GM19438 (cell line): Measurements from ENCODE around the gene C10orf90.

Experiments used
- ATAC-seq: cut with Tn5 transposase; IDR thresholded peaks from one replicate; pipeline ENCODE4 v1.9.1; 2021; ENCODE audit warnings: low read depth; ENCODE audit not compliant: unreplicated experiment

Gene C10orf90

DNA sequence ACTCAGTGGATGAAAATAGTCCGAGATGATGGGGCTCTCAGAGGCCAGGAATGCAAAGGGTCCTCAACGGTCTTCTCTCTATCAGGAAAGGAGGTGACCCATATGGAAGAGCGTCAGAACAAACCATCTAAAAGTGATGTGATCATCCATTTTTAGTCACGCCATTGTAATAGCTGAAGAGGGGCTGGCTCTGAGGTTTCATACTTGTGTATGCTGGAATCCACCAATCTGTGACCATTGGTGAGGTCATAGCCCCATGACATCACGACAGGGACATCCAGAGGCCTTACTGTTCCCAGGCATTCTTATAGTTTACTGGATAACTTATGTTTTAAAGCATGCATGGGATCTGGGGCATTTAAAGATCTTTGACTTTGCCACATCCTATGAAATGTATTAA lies 83.6 kb downstream of the C10orf90 start:
- ATAC-seq, result no peak

DNA sequence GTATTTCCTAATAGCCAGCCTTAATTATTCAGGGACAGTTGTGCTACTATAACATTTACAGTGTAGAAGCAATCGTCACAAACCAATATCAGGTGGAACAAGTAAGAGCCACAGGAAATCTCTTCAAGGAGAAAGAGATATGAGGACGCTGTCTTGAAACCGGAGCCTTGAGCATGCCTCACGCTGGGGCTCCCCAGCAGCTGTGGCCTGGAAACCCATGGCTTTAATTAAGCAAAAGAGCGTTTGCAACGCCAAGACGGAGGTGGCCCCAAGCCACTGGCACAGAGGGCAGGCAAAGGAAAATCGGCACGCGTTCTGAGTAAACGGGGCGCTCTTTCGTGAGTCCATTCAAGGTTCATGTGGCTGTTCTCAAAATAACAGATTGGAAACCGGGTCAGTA lies 84.4 kb downstream of the C10orf90 start:
- ATAC-seq, result no peak

- ATAC-seq, result no peak
These were observed 85.1 kb downstream of the C10orf90 start for GRCh38 chr10:126585249-126586017.

DNA sequence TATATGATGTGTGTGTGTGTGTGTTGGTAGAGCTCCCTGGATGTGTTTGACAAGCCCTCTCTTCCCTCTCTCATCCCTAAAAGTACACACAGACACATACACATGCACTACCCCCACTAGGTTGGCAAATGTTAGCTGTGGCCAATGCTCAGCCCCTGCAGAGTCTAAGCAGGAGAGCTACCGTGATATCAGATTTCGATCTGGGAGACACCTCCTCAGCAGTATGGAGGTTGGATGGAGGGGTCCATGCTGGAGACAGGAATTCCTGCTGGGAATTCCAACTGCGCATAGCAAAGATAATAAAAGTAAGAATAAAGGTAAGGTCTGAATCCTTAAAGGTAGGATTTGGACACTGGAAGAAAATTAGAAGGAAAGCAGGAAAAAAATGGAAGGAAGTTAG lies 85.7 kb downstream of the C10orf90 start:
- ATAC-seq, result no peak

DNA sequence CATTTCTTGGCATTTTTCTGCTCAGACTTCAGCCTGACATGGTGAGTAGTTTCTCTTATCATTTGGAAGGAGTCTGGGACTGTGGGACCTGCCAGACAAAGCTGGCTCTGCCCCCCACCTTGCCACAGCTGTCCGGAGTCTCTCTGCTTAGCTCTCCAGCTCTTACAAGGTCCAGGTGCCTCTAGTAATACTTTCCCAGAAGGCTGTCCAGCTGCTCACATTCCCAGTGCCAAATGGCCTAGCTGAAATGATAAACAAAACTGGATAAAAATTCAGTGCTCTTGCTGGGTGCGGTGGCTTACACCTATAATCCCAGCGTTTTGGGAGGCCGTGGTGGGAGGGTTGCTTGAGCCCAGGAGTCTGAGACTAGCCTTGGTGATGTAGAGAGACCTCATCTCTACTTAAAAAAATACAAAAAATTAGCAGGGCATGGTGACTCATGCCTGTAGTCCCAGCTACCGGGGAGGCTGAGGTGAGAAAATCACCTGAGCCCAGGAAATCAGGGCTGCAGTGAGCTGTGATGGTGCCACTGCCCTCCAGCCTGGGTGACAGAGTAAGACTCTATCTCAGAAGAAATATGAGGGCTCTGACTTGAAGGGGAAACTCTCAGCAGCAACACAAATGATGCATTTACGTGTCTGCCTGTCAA lies 86.8 kb downstream of the C10orf90 start:
- no peak for ATAC-seq

DNA sequence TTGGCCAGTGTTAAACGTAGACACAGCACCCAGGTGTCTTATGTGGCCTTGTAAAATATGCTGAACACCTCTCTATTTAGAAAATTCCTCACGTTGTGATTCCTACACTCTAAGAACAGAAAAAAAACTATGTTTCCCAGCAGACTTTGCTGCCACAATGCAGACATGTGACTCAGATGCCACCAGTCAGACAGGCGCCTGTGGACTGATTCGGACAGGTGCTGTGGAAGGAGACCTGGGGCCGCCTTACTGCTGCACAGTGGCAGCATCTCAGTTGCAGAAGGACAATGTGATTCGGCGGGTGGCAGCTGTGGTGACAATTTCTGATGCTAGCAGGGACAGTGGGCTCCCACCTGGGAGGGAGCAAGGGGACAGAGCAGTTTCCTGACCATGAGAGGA lies 88.8 kb downstream of the C10orf90 start:
- ATAC-seq, result no peak

DNA sequence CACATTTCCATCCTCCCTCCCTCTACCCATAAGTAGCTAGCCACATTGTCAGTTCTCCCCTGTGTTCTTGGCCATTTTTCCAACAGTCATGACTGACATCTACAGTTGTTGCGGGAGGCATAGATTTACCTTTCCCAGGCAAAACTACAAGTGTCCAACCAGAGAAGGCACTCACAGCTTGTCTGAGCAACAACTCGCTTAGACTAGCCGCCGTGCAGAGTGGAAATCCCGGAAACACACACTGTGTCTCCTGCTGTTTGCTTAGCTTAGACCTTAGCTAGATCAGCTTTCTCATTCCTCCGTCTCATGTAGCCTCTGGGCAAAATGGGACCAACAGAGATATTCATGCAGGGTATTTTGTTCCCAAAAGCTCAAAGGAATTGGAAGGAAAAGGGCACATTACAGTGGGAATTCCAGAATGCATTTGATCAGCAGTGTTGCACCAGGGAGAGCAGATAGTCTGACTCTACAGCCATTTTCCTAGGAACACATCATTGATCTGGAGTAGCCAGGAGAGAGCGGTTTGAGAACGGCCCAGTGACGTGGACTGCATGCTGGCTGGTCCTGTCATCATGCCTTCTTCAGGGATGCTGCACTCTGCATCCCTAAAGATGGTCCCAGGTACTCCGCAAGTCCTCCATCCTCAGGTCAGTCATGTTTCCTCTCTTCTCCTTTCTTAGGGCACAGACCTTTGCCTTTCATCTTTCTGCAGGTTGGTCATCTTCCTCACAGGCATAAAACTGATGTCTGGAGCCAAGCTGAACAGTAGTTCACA lies 89.4 kb downstream of the C10orf90 start:
- no peak for ATAC-seq

DNA sequence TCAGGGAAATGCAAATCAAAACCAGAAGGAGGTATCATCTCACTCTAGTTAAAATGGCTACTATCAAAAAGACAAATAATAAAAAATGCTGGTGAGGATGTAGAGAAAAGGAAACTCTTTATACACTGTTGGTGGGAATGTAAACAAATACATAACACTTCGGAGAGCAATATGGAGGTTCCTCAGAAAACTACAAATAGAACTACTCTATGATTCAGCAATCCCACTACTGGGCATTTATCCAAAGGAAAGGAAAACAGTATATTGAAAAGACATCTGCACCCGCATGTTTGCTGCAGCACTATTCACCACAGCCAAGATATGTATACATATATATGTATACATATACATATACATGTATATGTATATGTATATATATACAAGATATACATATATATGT lies 94.2 kb downstream of the C10orf90 start:
- ATAC-seq, result no peak

DNA sequence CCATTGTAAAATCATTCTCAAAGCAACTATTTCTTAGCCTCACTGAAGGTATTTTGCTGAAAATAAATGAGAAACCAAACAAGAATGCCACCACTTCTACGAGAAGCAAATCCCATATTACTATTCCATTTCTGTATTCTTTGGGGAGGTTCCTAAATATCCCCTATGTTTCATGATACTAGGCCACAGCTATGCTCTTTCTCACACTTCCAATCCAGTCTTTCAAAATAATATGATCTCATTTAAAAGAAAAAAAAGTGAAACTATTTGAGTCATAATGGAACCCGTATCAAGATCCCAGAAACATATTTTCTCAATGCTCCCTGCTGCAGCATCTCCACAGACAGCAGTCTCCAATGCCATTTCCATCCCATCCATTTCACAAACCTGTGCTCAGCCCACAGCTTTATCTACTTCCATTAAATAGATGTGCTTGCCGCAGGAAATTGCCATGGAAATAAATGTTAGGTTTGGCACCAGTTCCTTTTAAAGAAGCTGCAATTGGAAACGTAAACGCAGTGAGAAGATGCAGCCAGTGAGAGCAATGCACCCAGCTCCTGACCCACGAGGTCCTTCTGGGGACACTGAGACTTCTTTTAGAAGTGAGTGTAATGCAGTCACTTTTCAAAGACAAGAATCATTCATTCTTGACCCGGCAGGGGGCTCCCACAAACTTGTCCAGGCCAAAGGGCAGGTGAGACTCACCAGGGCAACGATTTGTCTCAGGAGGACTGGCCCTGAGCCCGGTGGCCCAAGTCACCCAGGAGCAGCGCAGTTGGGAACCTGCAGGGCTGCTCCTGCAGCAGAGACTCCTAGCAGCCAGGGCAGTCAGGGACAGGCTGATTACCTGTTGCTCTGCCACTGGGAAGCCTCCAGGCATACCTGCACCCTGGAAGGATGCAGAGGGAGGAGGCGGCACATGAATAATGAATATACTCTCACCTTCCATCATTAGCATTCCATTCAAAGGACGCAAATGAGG lies 99.6 kb downstream of the C10orf90 start:
- no peak for ATAC-seq

DNA sequence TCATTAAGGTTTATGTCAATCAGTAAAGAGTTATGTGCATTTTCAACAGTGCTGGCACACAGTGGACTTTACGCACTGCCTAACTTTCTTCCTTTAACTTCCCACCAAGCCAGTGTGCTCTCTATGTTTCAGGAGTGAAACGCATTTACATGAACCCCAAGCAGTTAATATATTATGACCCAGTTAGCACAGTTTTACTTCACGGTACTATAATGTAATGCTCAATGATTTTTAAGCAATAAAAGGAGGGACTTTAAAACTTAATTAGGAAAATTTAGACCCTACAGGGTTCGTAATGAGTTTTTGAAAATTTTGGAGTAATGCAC lies 100.3 kb downstream of the C10orf90 start:
- ATAC-seq, result no peak

DNA sequence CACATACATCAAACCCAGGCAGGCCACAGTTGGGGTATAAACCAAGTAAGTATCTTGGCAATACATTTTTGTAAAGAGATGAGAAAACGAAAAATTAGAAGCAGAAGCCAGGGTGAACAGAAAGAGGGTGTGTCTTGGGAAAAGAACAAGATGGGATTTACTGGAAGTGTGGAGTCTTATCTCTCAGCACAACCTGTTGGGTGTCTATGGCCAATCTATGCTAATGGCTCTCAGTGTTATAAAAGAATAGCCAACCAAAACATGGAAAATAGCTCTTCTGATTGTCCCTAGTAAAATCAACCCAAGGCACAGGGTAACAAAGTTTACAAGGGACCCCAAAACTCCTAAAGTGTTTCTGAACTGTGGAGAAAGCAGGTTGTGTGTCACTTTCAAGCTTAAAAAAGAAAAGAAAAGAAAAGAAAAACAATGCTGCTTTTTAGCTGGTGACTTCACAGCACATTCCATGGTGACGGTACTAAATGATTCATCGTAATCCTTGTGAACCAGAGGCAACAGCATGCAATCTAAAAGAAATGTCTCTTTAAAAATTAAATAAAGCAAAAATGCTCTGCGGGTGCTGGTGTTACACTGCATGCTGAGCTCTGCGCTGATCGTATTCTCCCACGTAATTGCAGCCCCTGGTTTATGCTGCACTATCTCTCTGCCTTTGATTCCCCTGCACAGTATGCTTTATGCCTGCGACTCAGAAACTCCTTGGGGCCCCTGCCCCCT lies 100.8 kb downstream of the C10orf90 start:
- no peak for ATAC-seq

GRCh38 chr10:126568809-126569385 lies 101.6 kb downstream of the C10orf90 start:
- ATAC-seq, result no peak

GRCh38 chr10:126565871-126566270 lies 104.6 kb downstream of the C10orf90 start:
- ATAC-seq, result no peak

DNA sequence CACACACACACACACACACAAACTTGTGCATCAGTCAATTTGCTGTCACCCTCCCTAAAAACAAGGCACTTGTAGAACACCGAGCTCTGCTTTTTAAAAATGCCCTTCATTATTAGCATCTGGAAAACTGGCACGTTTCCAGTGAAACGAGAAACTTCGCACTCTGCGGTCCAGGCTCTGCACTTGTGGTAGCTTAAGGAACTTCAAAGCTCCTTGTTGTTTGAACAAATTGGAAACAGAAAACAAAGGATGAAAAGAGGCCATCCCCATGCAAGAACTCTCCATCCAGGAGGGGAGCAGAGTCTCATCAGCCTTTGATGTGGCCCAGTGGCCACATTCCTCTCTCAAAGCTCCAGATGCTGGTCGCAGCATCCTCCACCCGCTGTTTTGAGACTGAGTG lies 105.1 kb downstream of the C10orf90 start:
- no peak for ATAC-seq

DNA sequence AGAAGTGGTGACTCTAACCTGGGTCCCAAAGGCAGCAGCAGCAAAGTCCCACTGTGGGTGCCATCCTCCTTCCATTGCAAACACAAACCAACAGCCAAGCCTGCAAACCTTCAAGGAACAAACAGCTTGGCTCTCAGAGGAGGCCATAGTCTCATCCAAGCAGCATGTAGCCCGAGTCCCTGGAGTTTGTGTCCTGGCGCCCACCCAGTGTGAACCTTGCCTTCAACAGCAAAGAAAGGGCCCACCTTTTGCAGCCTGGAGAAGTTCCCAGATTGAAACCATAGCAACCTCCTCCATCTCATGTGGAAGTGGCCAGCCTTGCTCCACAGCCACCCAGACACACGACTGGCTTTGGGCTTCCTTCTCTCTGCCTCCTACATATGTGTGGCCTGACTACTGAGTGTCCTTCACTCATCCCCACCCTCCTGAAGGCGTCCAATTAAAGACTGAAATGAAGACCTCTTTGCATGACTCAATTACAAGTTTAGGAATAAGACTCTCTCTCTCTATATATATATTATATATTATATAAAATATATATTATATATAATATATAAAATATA lies 106.1 kb downstream of the C10orf90 start:
- no peak for ATAC-seq

GRCh38 chr10:126563361-126563760 lies 107.1 kb downstream of the C10orf90 start:
- no peak for ATAC-seq

- ATAC-seq, result no peak
These were observed 108.4 kb downstream of the C10orf90 start for GRCh38 chr10:126561921-126562680.

DNA sequence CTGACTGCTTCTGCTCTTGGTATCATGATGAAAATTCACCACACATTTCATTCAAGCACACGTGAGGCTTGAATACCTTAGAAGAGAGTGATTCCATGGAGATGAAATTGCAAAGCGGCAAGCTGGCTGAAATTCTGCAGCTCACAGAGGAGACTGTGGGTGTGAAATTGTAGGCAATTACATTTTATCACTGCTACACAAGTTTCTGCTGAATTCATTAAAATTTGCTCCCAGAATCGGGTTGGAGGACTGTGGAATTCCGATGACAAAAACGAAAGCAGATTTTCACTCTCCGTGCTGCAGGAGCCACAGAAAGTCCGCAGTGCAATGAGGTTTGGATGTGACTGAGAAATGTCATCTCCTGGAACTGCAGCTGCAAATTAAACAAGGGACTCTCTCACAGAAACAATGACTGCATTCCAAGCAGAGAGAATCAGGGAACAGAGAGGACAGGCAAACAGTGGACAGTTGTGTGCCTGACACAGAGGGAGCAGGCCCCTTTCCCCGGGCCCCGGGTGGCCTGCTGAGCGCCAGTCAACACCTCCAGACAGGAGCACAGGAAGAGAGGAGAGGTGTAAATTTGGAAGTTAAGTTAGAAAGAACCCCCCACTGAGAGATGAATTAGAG lies 109.1 kb downstream of the C10orf90 start:
- ATAC-seq, result no peak
